Activated naive CD4-positive, alpha-beta T cell treated with anti-CD3 and anti-CD28 coated beads, Interleukin-2, amount 50 U/mL, for 24 hours (primary cell): Measurements from ENCODE around the gene ELMOD3.
"Not testable (repeated sequence)": the region's sequence is repeated elsewhere in the genome, so short reads cannot be mapped to it uniquely, and the experiment has no call there.

Experiments used
- H3K27ac Mint-ChIP-seq: one replicate; pipeline ENCODE4 v1.8.0; 2021; ENCODE audit warnings: mild to moderate bottlenecking, mixed read lengths
- H3K27me3 Mint-ChIP-seq: one replicate; pipeline ENCODE4 v1.8.0; 2021; ENCODE audit warnings: mixed read lengths
- H3K36me3 Mint-ChIP-seq: one replicate; pipeline ENCODE4 v1.8.0; 2021; ENCODE audit warnings: mixed read lengths
- H3K4me1 Mint-ChIP-seq: one replicate; pipeline ENCODE4 v1.8.0; 2021; ENCODE audit warnings: mixed read lengths
- H3K4me3 Mint-ChIP-seq: one replicate; pipeline ENCODE4 v1.8.0; 2021; ENCODE audit warnings: mild to moderate bottlenecking, mixed read lengths
- H3K9me3 Mint-ChIP-seq: one replicate; pipeline ENCODE4 v1.8.0; 2021; ENCODE audit warnings: mixed read lengths

Gene ELMOD3

GRCh38 chr2:85435220-85435958, 80.8 kb downstream of the ELMOD3 start:
- H3K4me3 Mint-ChIP-seq = no peak overlapping the region
- peaks cover 29% of the 10 kb centered on the region for H3K4me1 Mint-ChIP-seq
- H3K27me3 Mint-ChIP-seq = no peaks in the 10 kb centered on the region

GRCh38 chr2:85435981-85436835, 81.6 kb downstream of the ELMOD3 start:
- Mint-ChIP-seq H3K9me3 (no peaks in the 10 kb centered on the region), H3K4me3 (peak overlapping the region; percentile 2), H3K27me3 (no peaks in the 10 kb centered on the region), H3K27ac (peak overlapping the region; percentile 99), H3K36me3 (no peaks in the 10 kb centered on the region), H3K4me1 (peaks cover 29% of the 10 kb centered on the region)

More at GRCh38 chr2:85435220-85435958, 80.8 kb downstream of the ELMOD3 start:
- Mint-ChIP-seq H3K27ac (no peak overlapping the region), H3K36me3 (no peaks in the 10 kb centered on the region), H3K9me3 (no peaks in the 10 kb centered on the region)

- no peaks in the 10 kb centered on the region for H3K36me3 Mint-ChIP-seq
- H3K4me3 Mint-ChIP-seq = peak overlapping the region; percentile 84
- peaks cover 29% of the 10 kb centered on the region for H3K4me1 Mint-ChIP-seq
- peak overlapping the region; percentile 99 for H3K27ac Mint-ChIP-seq
- H3K9me3 Mint-ChIP-seq = no peaks in the 10 kb centered on the region
- H3K27me3 Mint-ChIP-seq = no peaks in the 10 kb centered on the region
Measured at GRCh38 chr2:85436836-85437487, 82.4 kb downstream of the ELMOD3 start.

- H3K27me3 Mint-ChIP-seq = no peaks in the 10 kb centered on the region
- no peaks in the 10 kb centered on the region for H3K36me3 Mint-ChIP-seq
- H3K4me3 Mint-ChIP-seq = peak overlapping the region; percentile 91
- H3K4me1 Mint-ChIP-seq = peaks cover 29% of the 10 kb centered on the region
- H3K27ac Mint-ChIP-seq = peak overlapping the region; percentile 99
- H3K9me3 Mint-ChIP-seq = no peaks in the 10 kb centered on the region
Measured at GRCh38 chr2:85437488-85438200, 83.1 kb downstream of the ELMOD3 start.

GRCh38 chr2:85438201-85439024, 83.8 kb downstream of the ELMOD3 start:
- Mint-ChIP-seq H3K4me3 (peak overlapping the region; percentile 91), H3K4me1 (peaks cover 29% of the 10 kb centered on the region), H3K9me3 (no peaks in the 10 kb centered on the region), H3K27me3 (no peaks in the 10 kb centered on the region), H3K27ac (peak overlapping the region; percentile 93), H3K36me3 (no peaks in the 10 kb centered on the region)

GRCh38 chr2:85439025-85439472, 84.5 kb downstream of the ELMOD3 start:
- H3K9me3 Mint-ChIP-seq = no peaks in the 10 kb centered on the region
- H3K4me1 Mint-ChIP-seq = peaks cover 29% of the 10 kb centered on the region
- H3K36me3 Mint-ChIP-seq = no peaks in the 10 kb centered on the region
- no peaks in the 10 kb centered on the region for H3K27me3 Mint-ChIP-seq
- peak overlapping the region; percentile 30 for H3K4me3 Mint-ChIP-seq
- peak overlapping the region; percentile 41 for H3K27ac Mint-ChIP-seq

GRCh38 chr2:85439569-85439968, 85.0 kb downstream of the ELMOD3 start:
- peaks cover 29% of the 10 kb centered on the region for H3K4me1 Mint-ChIP-seq
- peak overlapping the region; percentile 54 for H3K4me3 Mint-ChIP-seq

GRCh38 chr2:85439986-85440385, 85.4 kb downstream of the ELMOD3 start:
- peak overlapping the region; percentile 54 for H3K4me3 Mint-ChIP-seq
- H3K9me3 Mint-ChIP-seq = no peaks in the 10 kb centered on the region
- no peak overlapping the region for H3K27ac Mint-ChIP-seq
- no peaks in the 10 kb centered on the region for H3K27me3 Mint-ChIP-seq
- peaks cover 29% of the 10 kb centered on the region for H3K4me1 Mint-ChIP-seq
- no peaks in the 10 kb centered on the region for H3K36me3 Mint-ChIP-seq

More at GRCh38 chr2:85439569-85439968, 85.0 kb downstream of the ELMOD3 start:
- H3K9me3 Mint-ChIP-seq, H3K27me3 Mint-ChIP-seq, H3K36me3 Mint-ChIP-seq: not testable (repeated sequence)
- H3K27ac Mint-ChIP-seq = peak overlapping the region; percentile 23

- Mint-ChIP-seq H3K27me3 (no peaks in the 10 kb centered on the region), H3K4me1 (peaks cover 29% of the 10 kb centered on the region), H3K9me3 (no peaks in the 10 kb centered on the region), H3K27ac (no peak overlapping the region), H3K4me3 (no peak overlapping the region), H3K36me3 (no peaks in the 10 kb centered on the region)
Measured at GRCh38 chr2:85440729-85441128, 86.2 kb downstream of the ELMOD3 start.
